Left ventricle myocardium inferior (tissue), 1 donor: ENCODE measurements around the gene PCIF1. TPM values are rescaled to one million over a fixed set of nuclear protein-coding genes. Genes with fewer than 3 reads are reported as not detected.
"Not testable (repeated sequence)": the region's sequence is repeated elsewhere in the genome, so short reads cannot be mapped to it uniquely, and the experiment has no call there.

Source experiments
- DNase-seq: peaks from one replicate; pipeline ENCODE4 v3.0.0-alpha.2; 2020
- H3K27ac ChIP-seq: fragments of 200-600 bp; replicated peaks from 2 replicates; pipeline ENCODE4 v1.8.0; 2021
- H3K27me3 ChIP-seq: fragments of 200-600 bp; 2 replicates; pipeline ENCODE4 v1.8.0; 2021; ENCODE audit warnings: low read depth
- H3K36me3 ChIP-seq: fragments of 200-600 bp; 2 replicates; pipeline ENCODE4 v1.8.0; 2021
- H3K4me1 ChIP-seq: fragments of 200-600 bp; 2 replicates; pipeline ENCODE4 v1.8.0; 2021
- H3K4me3 ChIP-seq: fragments of 200-600 bp; 2 replicates; pipeline ENCODE4 v1.8.0; 2021; ENCODE audit warnings: mild to moderate bottlenecking, moderate library complexity
- H3K9me3 ChIP-seq: fragments of 200-600 bp; replicated peaks from 2 replicates; pipeline ENCODE4 v1.8.0; 2021
- CTCF ChIP-seq: fragments of 200-600 bp; IDR thresholded peaks from 2 replicates; pipeline ENCODE4 v1.8.0; 2021; ENCODE audit warnings: antibody characterized with exemption, mild to moderate bottlenecking, borderline replicate concordance
- intact Hi-C: fragments of 100-400 bp; cut with micrococcal nuclease; formaldehyde crosslinking; loops from one replicate; pipeline ENCODE4 v1.11.0; 2022
- total RNA-seq: library from RNA; stranded (reverse); fragmentation: NEBNext Ultra II Directional; extraction: Animal tissue kit (Norgen Biotek cat#: 25700); gene quantifications from one replicate; pipeline ENCODE4 v1.2.1, GENCODE V29; 2021
- donor health status: DM: no; HTN: yes; CAD: no; lungs with severe emphysema.

The PCIF1 gene
- total RNA-seq, 1 donor from 2014 or later, result 21.9 TPM

- no peak for TF ChIP-seq CTCF
- intact Hi-C loops, result no loop called here
- no peak overlapping the region for H3K27ac ChIP-seq
- H3K36me3 ChIP-seq, result peaks cover 79% of the 10 kb centered on the region
- no peaks in the 10 kb centered on the region for H3K4me1 ChIP-seq
- no peaks in the 10 kb centered on the region for H3K9me3 ChIP-seq
- H3K27me3 ChIP-seq, result no peaks in the 10 kb centered on the region
- H3K4me3 ChIP-seq, result no peak overlapping the region
- no peak for DNase-seq
These were observed 17.7 kb downstream of the PCIF1 start for GRCh38 chr20:45951925-45952834.

GRCh38 chr20:45952861-45953260, 18.4 kb downstream of the PCIF1 start:
- Histone ChIP-seq H3K4me3 (no peak overlapping the region), H3K36me3 (peaks cover 79% of the 10 kb centered on the region), H3K4me1 (no peaks in the 10 kb centered on the region), H3K9me3 (no peaks in the 10 kb centered on the region), H3K27ac (no peak overlapping the region), H3K27me3 (no peaks in the 10 kb centered on the region)
- intact Hi-C loops, result no loop called here
- DNase-seq, result no peak
- TF ChIP-seq CTCF, result no peak

- Histone ChIP-seq H3K4me1 (no peaks in the 10 kb centered on the region), H3K27me3 (no peaks in the 10 kb centered on the region), H3K36me3 (peaks cover 79% of the 10 kb centered on the region), H3K9me3 (no peaks in the 10 kb centered on the region), H3K4me3 (no peak overlapping the region), H3K27ac (no peak overlapping the region)
- intact Hi-C loops, result no loop called here
- no peak for TF ChIP-seq CTCF
- no peak for DNase-seq
These were observed 19.2 kb downstream of the PCIF1 start for GRCh38 chr20:45953672-45954071.

GRCh38 chr20:45956326-45956725, 21.8 kb downstream of the PCIF1 start:
- H3K4me1 ChIP-seq, H3K27me3 ChIP-seq, H3K9me3 ChIP-seq, H3K4me3 ChIP-seq, H3K27ac ChIP-seq, intact Hi-C loops, DNase-seq: not testable (repeated sequence)
- H3K36me3 ChIP-seq, result peaks cover 79% of the 10 kb centered on the region

- H3K4me1 ChIP-seq, result no peaks in the 10 kb centered on the region
- no peak for DNase-seq
- TF ChIP-seq CTCF, result no peak
- H3K9me3 ChIP-seq, result no peaks in the 10 kb centered on the region
- peaks cover 79% of the 10 kb centered on the region for H3K36me3 ChIP-seq
- H3K4me3 ChIP-seq, result no peak overlapping the region
- intact Hi-C loops, result no loop called here
- H3K27ac ChIP-seq, result no peak overlapping the region
- no peaks in the 10 kb centered on the region for H3K27me3 ChIP-seq
These were observed 22.8 kb downstream of the PCIF1 start for GRCh38 chr20:45957021-45957941.
